SK-N-SH (cell line): ENCODE results near the gene ARL2BP. TPM values are rescaled to one million over a fixed set of nuclear protein-coding genes. Genes with fewer than 3 reads are reported as not detected.

ENCODE experiments used
- CTCF ChIA-PET: fragments of 300-600, 350-600 bp; formaldehyde crosslinking; extraction: SDS; loops from one replicate; lab custom pipeline; 2021; lab: Yijun Ruan, JAX
- POLR2A ChIA-PET: fragments of 350-600 bp; sonication (Branson Sonifier 250); formaldehyde crosslinking; extraction: SDS; loops from one replicate; lab custom pipeline; 2020; ENCODE audit warnings: antibody characterized with exemption, inconsistent platforms; lab: Yijun Ruan, JAX
- DNase-seq: peaks from one replicate; pipeline ENCODE4 v3.0.0; 2012
- H2AFZ ChIP-seq: fragments of 200-600 bp; sonication (generic); 2 replicates; pipeline ENCODE4 v1.8.1; 2016; ENCODE audit warnings: antibody characterized with exemption, mild to moderate bottlenecking, low read depth
- H3F3A ChIP-seq: fragments of 200-600 bp; sonication (generic); replicated peaks from 2 replicates; pipeline ENCODE3; 2016; ENCODE audit warnings: antibody characterized with exemption, mild to moderate bottlenecking; ENCODE audit not compliant: insufficient read depth
- H3K27ac ChIP-seq, 2 experiments: fragments of 200-500 bp in 1 of 2; fragments of 200-600 bp in 1 of 2; sonication (Bioruptor generic) in 1 of 2; sonication (generic), shearing (Covaris generic) in 1 of 2; 2 replicates each; pipeline versions ENCODE4 v1.5.1 to v1.6.1; 2014 to 2016; ENCODE audit warnings: low read depth in 2 of 2, inconsistent platforms in 1 of 2, low read length in 1 of 2, mild to moderate bottlenecking in 1 of 2, mixed read lengths in 1 of 2
- H3K27me3 ChIP-seq: fragments of 200-600 bp; sonication (generic), shearing (Covaris generic); 2 replicates; pipeline ENCODE4 v1.6.1; 2016; ENCODE audit warnings: mixed run types; ENCODE audit not compliant: insufficient read depth
- H3K36me3 ChIP-seq, 2 experiments: fragments of 200-500 bp in 1 of 2; fragments of 200-600 bp in 1 of 2; sonication (Bioruptor generic) in 1 of 2; sonication (generic) in 1 of 2; replicated peaks in 1 of 2; 2 replicates each; pipeline versions ENCODE3 to v1.5.1; 2014 to 2016; ENCODE audit warnings: low read length in 1 of 2, mild to moderate bottlenecking in 1 of 2; ENCODE audit not compliant: insufficient read depth in 2 of 2, control insufficient read depth in 1 of 2
- H3K4me1 ChIP-seq, 2 experiments: fragments of 200-500 bp in 1 of 2; fragments of 200-600 bp in 1 of 2; sonication (Bioruptor generic) in 1 of 2; sonication (generic), shearing (Covaris generic) in 1 of 2; 2 replicates each; pipeline versions ENCODE4 v1.5.1 to v1.6.1; 2014 to 2016; ENCODE audit warnings: low read depth in 1 of 2, low read length in 1 of 2, mixed run types in 1 of 2; ENCODE audit not compliant: insufficient read depth in 2 of 2, control insufficient read depth in 1 of 2
- H3K4me2 ChIP-seq: fragments of 200-600 bp; sonication (generic), shearing (Covaris generic); 2 replicates; pipeline ENCODE4 v1.6.1; 2017; ENCODE audit warnings: mixed run types
- H3K4me3 ChIP-seq, 2 experiments: fragments of 200-500 bp in 1 of 2; fragments of 200-600 bp in 1 of 2; sonication (Bioruptor generic) in 1 of 2; sonication (generic), shearing (Covaris generic) in 1 of 2; 2 replicates each; pipeline versions ENCODE4 v1.5.1 to v1.8.1; 2014 to 2016; ENCODE audit warnings: low read depth in 2 of 2, inconsistent platforms in 1 of 2, low read length in 1 of 2, mild to moderate bottlenecking in 1 of 2, mixed read lengths in 1 of 2, moderate library complexity in 1 of 2
- H3K79me2 ChIP-seq: fragments of 200-600 bp; sonication (generic); 2 replicates; pipeline ENCODE4 v1.8.1; 2017; ENCODE audit warnings: mild to moderate bottlenecking; ENCODE audit not compliant: insufficient read depth
- H3K9ac ChIP-seq: fragments of 200-600 bp; sonication (generic); 2 replicates; pipeline ENCODE4 v1.6.1; 2017; ENCODE audit warnings: mixed run types
- H3K9me2 ChIP-seq: fragments of 200-600 bp; sonication (generic); 2 replicates; pipeline ENCODE4 v1.6.1; 2017; ENCODE audit warnings: mixed run types
- H3K9me3 ChIP-seq: fragments of 200-600 bp; sonication (generic); 2 replicates; pipeline ENCODE4 v1.6.1; 2017; ENCODE audit warnings: mixed run types, mild to moderate bottlenecking, moderate library complexity
- H4K20me1 ChIP-seq: fragments of 200-600 bp; sonication (generic); 2 replicates; pipeline ENCODE4 v1.6.1; 2017; ENCODE audit warnings: mild to moderate bottlenecking, mixed run types; ENCODE audit not compliant: insufficient read depth
- EP300 ChIP-seq, 2 experiments: IDR thresholded peaks; 2 replicates each; pipeline versions ENCODE4 v1.4.0 to v1.6.1; 2012; ENCODE audit warnings: borderline replicate concordance in 1 of 2, low read depth in 1 of 2, low read length in 1 of 2
- EZH2phosphoT487 ChIP-seq: fragments of 200-600 bp; sonication (generic); IDR thresholded peaks from 2 replicates; pipeline ENCODE4 v1.6.1; 2017; ENCODE audit warnings: low read depth, mixed run types, mild to moderate bottlenecking, antibody characterized with exemption, moderate library complexity, borderline replicate concordance
- GABPA ChIP-seq: IDR thresholded peaks from 2 replicates; pipeline ENCODE4 v1.4.0; 2012; ENCODE audit warnings: low read depth, mild to moderate bottlenecking
- MAX ChIP-seq: IDR thresholded peaks from 2 replicates; pipeline ENCODE4 v1.4.0; 2012; ENCODE audit warnings: low read depth
- MEF2A ChIP-seq: IDR thresholded peaks from 2 replicates; pipeline ENCODE4 v1.4.0; 2012; ENCODE audit warnings: low read depth, borderline replicate concordance
- MXI1 ChIP-seq: IDR thresholded peaks from 2 replicates; pipeline ENCODE4 v1.6.1; 2012; ENCODE audit warnings: mild to moderate bottlenecking, low read depth, low read length, improper control_type of control experiment
- NFIC ChIP-seq: IDR thresholded peaks from 2 replicates; pipeline ENCODE4 v1.4.0; 2012; ENCODE audit warnings: borderline replicate concordance
- POLR2AphosphoS5 ChIP-seq: IDR thresholded peaks from 2 replicates; pipeline ENCODE4 v1.6.1; 2012; ENCODE audit warnings: low read depth, low read length
- TCF12 ChIP-seq: IDR thresholded peaks from 2 replicates; pipeline ENCODE4 v1.4.0; 2012
- ZBTB33 ChIP-seq: IDR thresholded peaks from 2 replicates; pipeline ENCODE4 v1.4.0; 2012; ENCODE audit warnings: low read depth, borderline replicate concordance
- WGBS: methylation state at CpG from one replicate; pipeline ENCODE4 v1.1.6; 2017; ENCODE audit warnings: low lambda C conversion rate; 5-methylcytosine and 5-hydroxymethylcytosine counted together
- polyA plus RNA-seq, 3 experiments: library from polyadenylated mRNA; depleted of rRNA; stranded (reverse); fragments of >200 nt; gene quantifications; 2 replicates each; pipeline ENCODE4 v1.2.3, GENCODE V29; 2012

The ARL2BP gene
- polyA plus RNA-seq, 1 of the 3 experiments (the other 2 are of a cell fraction), result 61.8 TPM

- Histone ChIP-seq H3K4me2 (no peak overlapping the region), H3K36me3 (peaks cover 53 to 76% of the 10 kb centered on the region in 2 experiments), H3K9me2 (no peaks in the 10 kb centered on the region), H2AFZ (no peak overlapping the region), H4K20me1 (no peaks in the 10 kb centered on the region), H3K4me1 (peaks cover 8 to 21% of the 10 kb centered on the region in 2 experiments; a peak in 3 of 4 replicates), H3F3A (peaks cover 18% of the 10 kb centered on the region), H3K79me2 (0 out of 2 replicates have a peak, but pooled peaks cover 2% of the 10 kb centered on the region), H3K9me3 (no peaks in the 10 kb centered on the region), H3K27ac (peak overlapping the region; percentile 62 to 92; a peak in 1 of 4 replicates), H3K9ac (no peak overlapping the region), H3K4me3 (no peak overlapping the region), H3K27me3 (no peaks in the 10 kb centered on the region)
- ChIA-PET CTCF (interaction anchor here (1.2 kb wide), 1 partner anchor 143 kb away, joined by 3 read pairs; no protein-coding TSS in a partner anchor), POLR2A (no interaction called here)
- no peak for TF ChIP-seq GABPA
- TF ChIP-seq ZBTB33, result no peak
- TF ChIP-seq EZH2phosphoT487, result no peak
- WGBS, result 94% methylated on average over 7 of the region's 7 CpGs
- DNase-seq, result no peak
These were observed 19.1 kb upstream of the ARL2BP start for GRCh38 chr16:57225978-57226377.

- CTCF ChIA-PET, result interaction anchor here (1.2 kb wide), 1 partner anchor 144 kb away, joined by 3 read pairs; no protein-coding TSS in a partner anchor
- peak overlapping the region; percentile 62 to 92 for H3K27ac ChIP-seq
- H3K4me1 ChIP-seq, result peaks cover 8 to 21% of the 10 kb centered on the region in 2 experiments; a peak in 3 of 4 replicates
- no peak overlapping the region for H3K4me3 ChIP-seq
- POLR2A ChIA-PET, result no interaction called here
- TF ChIP-seq EP300 (IDR thresholded peaks at IDR 0.05; ENCODE audit: borderline replicate concordance in 1 of 2, low read depth in 1 of 2, low read length in 1 of 2), result peak in 1 of 2 experiments; percentile 76; a peak in 2 of 4 replicates
- TF ChIP-seq TCF12, result 0 out of 2 replicates have a peak, but pooled peaks have one; percentile 27
- TF ChIP-seq MAX, result no peak
- peak; percentile 51; the same call in 1 of the 2 replicates for TF ChIP-seq NFIC
- no peak for TF ChIP-seq MEF2A
- TF ChIP-seq MXI1, result peak; percentile 23; the same call in 1 of the 2 replicates
- peak; percentile 30; the same call in 1 of the 2 replicates for TF ChIP-seq POLR2AphosphoS5
- H3K9me2 ChIP-seq, result no peaks in the 10 kb centered on the region
- H3F3A ChIP-seq, result peaks cover 18% of the 10 kb centered on the region
- H4K20me1 ChIP-seq, result no peaks in the 10 kb centered on the region
- peak; percentile 57 for DNase-seq
- peak overlapping the region; percentile 2; the same call in 1 of the 2 replicates for H3K9ac ChIP-seq
- H3K9me3 ChIP-seq, result no peaks in the 10 kb centered on the region
- WGBS, result 26% methylated on average over 4 of the region's 4 CpGs
- H3K27me3 ChIP-seq, result no peaks in the 10 kb centered on the region
- no peaks in the 10 kb centered on the region for H3K79me2 ChIP-seq
- H3K36me3 ChIP-seq, result peaks cover 53 to 76% of the 10 kb centered on the region in 2 experiments
- H3K4me2 ChIP-seq, result 0 out of 2 replicates have a peak overlapping the region, but pooled peaks have one; percentile 2
- no peak overlapping the region for H2AFZ ChIP-seq
These were observed 18.1 kb upstream of the ARL2BP start for GRCh38 chr16:57226701-57227621.
